NT2/D1 (cell line): ENCODE results near the gene MUSK.

Source experiments
- DNase-seq: peaks from one replicate; pipeline ENCODE4 v3.0.0-alpha.2; 2011; ENCODE audit warnings: low read depth, low spot score
- H3K27me3 ChIP-seq: 2 replicates; pipeline ENCODE4 v1.6.0; 2011; ENCODE audit warnings: mild to moderate bottlenecking; ENCODE audit not compliant: insufficient read length, insufficient read depth
- H3K36me3 ChIP-seq: 2 replicates; pipeline ENCODE4 v1.6.1; 2011; ENCODE audit warnings: mild to moderate bottlenecking, low read length, mixed read lengths; ENCODE audit not compliant: insufficient read depth, insufficient read length
- H3K4me1 ChIP-seq: 2 replicates; pipeline ENCODE4 v1.5.1; 2011; ENCODE audit not compliant: insufficient read depth, insufficient read length
- H3K4me3 ChIP-seq: 2 replicates; pipeline ENCODE4 v1.5.1; 2011; ENCODE audit warnings: low read depth; ENCODE audit not compliant: insufficient read length
- H3K9ac ChIP-seq: 2 replicates; pipeline ENCODE4 v1.6.0; 2011; ENCODE audit warnings: low read depth; ENCODE audit not compliant: insufficient read length
- H3K9me3 ChIP-seq: 2 replicates; pipeline ENCODE4 v1.5.1; 2011; ENCODE audit warnings: mild to moderate bottlenecking, low read length; ENCODE audit not compliant: insufficient read depth
- SUZ12 ChIP-seq: IDR thresholded peaks from 2 replicates; pipeline ENCODE4 v1.6.1; 2011; ENCODE audit not compliant: insufficient read length, insufficient read depth; ENCODE audit errors: extremely low read depth
- YY1 ChIP-seq: IDR thresholded peaks from 2 replicates; pipeline ENCODE4 v1.6.1; 2011; ENCODE audit not compliant: insufficient read length, insufficient read depth
- ZNF274 ChIP-seq: IDR thresholded peaks from 2 replicates; pipeline ENCODE4 v1.6.1; 2011; ENCODE audit warnings: mild to moderate bottlenecking, low read depth, low read length

The MUSK gene

DNA sequence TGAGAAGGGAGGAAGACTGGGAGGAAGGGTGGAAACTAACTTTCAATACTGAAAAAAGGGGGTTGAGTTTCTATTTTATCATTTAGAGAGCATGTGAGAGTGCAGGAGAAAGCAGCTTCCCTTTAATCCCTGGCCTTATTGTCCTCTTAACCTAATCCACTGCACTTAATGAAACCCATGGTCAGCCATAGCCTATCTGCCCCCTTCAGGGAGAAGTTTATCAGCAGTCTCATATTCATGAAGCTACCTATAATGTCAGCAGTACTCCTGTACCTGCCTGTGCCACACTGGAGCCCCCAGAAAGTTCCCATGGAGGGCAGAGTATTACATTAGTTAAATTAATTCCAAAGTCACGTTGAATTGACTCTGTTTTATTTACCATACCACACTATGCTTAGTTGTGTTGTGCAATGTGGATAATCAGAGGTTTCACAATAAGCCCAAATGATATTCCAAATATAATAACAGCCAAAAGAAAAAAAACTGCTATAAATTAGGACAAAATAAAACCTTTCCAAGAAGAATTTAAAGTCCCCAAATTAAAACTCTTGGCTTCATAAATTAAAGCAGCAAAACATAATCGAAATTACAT is 62.9 kb downstream of the MUSK start:
- DNase-seq = no peak
- Histone ChIP-seq H3K4me1 (no peaks in the 10 kb centered on the region), H3K9me3 (no peaks in the 10 kb centered on the region), H3K9ac (no peak overlapping the region), H3K27me3 (no peaks in the 10 kb centered on the region), H3K4me3 (no peak overlapping the region), H3K36me3 (no peaks in the 10 kb centered on the region)
- TF ChIP-seq YY1 = no peak
- TF ChIP-seq SUZ12 = no peak
- TF ChIP-seq ZNF274 = no peak

DNA sequence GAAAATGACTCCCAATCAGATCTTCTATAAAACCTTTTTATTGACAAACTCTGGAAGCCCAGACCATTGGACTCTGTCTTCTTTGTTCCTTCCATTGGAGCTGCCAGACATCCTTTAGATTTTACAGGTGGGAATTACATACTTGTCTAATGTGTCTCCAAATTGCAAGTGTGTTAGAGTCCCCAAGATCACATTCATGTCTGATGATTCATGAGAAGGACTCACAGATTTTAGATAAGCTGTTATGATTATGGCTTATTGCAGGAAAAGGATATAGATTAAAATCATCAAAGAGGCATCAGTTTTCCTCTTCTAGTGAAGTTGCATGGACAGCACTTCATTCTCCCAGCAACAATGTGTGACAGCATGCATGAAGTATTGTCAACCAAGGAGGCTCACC is 70.4 kb downstream of the MUSK start:
- Histone ChIP-seq H3K27me3 (no peaks in the 10 kb centered on the region), H3K36me3 (no peaks in the 10 kb centered on the region), H3K9me3 (peaks cover 7% of the 10 kb centered on the region; the same call in 1 of the 2 replicates), H3K4me3 (no peak overlapping the region), H3K9ac (no peak overlapping the region), H3K4me1 (no peaks in the 10 kb centered on the region)
- no peak for DNase-seq
- TF ChIP-seq YY1 = no peak

DNA sequence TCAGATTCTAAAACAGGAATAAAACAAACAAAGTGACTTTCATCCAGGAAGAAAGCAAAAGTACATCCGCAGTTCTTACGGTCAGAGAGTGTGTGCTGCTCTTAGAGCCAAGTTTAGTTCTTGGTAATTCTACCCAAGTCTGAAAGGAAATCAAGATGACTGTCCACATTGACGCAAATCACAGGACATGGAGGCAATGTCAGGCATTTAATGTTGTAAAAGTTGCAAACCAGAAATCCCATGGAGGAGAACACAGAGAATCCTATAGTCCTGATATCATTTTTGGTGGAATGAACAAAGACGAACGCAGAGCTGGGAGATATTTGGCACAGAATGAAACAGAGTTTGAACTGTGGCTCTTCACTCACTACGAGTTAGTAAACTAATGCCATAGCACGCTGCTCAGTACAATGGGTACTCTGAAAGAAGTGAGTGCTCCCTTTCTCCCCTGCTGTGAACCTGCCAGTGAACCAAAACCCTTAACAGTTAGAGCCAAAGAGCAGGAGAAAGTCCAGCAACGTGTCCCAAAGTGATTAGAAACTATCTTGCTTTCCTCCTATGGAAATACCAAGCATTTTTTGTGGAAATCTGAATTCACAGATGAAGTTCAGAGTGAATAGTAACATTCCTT is 74.3 kb downstream of the MUSK start:
- Histone ChIP-seq H3K27me3 (no peaks in the 10 kb centered on the region), H3K4me1 (no peaks in the 10 kb centered on the region), H3K9me3 (peaks cover 7% of the 10 kb centered on the region; the same call in 1 of the 2 replicates), H3K36me3 (no peaks in the 10 kb centered on the region), H3K4me3 (no peak overlapping the region), H3K9ac (no peak overlapping the region)
- DNase-seq = peak; percentile 16
- no peak for TF ChIP-seq SUZ12

DNA sequence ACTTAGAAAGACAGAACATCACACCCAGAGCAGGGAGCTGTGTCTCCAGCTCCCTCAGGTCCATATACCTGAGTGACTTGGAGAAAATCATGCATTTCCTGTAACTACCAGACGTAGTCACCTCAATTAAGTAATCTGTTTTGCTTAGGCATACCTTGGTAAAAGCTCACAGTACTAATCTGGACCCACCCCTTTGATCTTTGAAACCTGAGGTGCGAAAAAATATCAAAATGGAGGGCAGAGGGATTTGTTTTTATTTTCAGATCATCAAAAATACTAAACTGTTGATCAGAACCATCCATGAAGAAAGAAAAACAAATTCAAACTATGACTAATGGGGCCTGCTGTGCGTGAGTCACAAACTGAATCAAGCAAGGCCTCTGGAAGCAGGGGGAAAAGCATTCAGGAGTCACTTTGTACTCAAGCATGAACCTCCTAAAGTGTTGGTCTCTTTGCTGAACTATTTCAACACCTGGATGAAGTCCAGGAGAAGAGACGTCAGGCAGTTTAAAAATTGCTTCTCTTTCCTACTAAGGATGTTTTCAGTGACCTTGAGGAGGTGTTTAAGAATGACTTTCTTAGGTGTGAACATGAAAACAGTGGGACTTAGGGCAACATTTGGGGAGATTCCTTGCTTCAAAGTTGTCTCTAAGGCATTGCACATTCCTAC is 76.3 kb downstream of the MUSK start:
- Histone ChIP-seq H3K27me3 (no peaks in the 10 kb centered on the region), H3K36me3 (no peaks in the 10 kb centered on the region), H3K9ac (no peak overlapping the region), H3K4me3 (no peak overlapping the region), H3K9me3 (no peaks in the 10 kb centered on the region), H3K4me1 (no peaks in the 10 kb centered on the region)
- DNase-seq = peak; percentile 11
- no peak for TF ChIP-seq ZNF274

DNA sequence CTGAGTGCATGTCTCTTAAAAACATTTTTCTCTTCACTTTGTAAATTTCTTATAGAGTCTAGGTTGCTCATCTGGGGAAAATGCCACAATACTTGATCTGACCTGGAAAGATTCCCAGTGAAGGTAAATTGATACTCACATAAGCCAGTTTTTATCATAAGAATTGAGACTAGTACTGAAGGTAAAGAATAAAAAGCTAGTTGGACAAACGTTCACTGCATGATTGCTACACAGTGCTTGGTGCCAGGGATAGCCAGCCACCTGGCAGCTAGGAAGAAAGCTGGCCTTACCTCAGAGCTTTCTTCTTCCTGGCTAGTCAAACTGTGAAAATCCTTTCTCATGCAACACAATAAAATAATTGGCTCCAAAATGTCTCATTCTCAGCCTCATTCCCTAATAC is 77.1 kb downstream of the MUSK start:
- H3K36me3 ChIP-seq = no peaks in the 10 kb centered on the region
- DNase-seq = no peak
- H3K9ac ChIP-seq = no peak overlapping the region
- TF ChIP-seq YY1 (no peak), ZNF274 (no peak), SUZ12 (no peak)
- no peak overlapping the region for H3K4me3 ChIP-seq
- no peaks in the 10 kb centered on the region for H3K27me3 ChIP-seq
- H3K4me1 ChIP-seq = no peaks in the 10 kb centered on the region
- no peaks in the 10 kb centered on the region for H3K9me3 ChIP-seq

DNA sequence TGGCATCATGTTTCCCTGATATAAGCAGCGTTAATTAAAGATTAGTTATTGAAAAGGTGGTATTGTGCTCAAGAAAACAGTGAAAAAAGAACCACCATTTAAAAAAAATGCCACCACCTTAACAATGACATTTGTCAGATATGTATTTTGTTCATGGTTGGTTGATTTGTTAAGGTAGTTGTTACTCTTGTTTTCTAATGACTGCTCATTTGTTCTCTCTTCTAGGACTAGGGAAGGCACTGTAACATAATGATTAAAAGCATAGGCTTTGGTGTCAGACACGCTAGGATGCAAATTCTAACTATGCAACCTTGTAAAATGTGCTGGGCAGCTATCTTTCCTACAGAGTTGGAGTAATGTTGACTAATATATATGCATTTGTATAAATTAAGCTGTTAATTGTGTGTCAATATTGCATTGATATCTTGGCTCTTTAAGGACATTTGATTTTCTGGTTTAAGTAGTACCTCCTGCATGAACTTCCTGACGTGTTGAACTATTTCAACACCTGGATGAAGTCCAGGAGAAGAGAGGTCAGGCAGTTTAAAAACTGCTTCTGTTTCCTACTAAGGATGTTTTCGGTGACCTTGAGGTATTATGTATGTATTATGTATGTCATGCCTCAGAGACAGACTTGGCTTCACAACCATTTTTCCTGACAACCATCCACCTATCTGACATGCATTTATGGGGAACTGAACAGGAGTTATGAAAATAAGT is 77.8 kb downstream of the MUSK start:
- Histone ChIP-seq H3K36me3 (no peaks in the 10 kb centered on the region), H3K27me3 (no peaks in the 10 kb centered on the region), H3K4me3 (no peak overlapping the region), H3K4me1 (no peaks in the 10 kb centered on the region), H3K9me3 (no peaks in the 10 kb centered on the region), H3K9ac (no peak overlapping the region)
- DNase-seq = no peak
- TF ChIP-seq SUZ12 (no peak), ZNF274 (no peak), YY1 (no peak)

DNA sequence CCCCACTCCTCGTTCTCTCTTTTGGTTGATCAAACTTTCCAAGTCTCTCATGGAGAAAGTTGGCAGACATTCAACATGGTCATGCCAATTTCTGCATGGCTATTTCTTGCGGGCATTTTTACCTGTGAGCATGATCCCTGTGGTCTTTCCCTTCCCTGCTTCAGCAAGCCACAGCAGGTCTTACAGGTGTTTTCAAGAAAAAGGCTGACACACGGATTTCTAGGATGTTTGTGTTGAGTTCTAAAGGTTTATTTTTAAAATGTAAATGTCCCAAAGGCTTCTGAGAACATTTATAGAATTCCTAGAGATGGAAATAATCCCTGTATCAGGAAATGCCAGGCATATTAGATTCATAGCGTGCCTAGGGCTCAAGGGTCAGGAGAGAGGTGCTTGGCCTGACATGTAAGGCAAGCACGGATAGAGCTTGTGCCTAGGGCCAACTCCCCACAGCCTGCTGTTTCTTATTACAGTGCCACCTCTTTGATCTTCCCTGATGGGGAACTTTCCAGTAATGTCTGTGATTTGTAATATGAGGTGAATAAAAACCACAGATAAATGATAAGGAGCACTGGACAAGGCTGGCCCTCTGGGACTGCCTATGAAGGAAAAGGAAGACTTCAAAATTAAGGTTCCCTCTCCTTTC is 79.8 kb downstream of the MUSK start:
- DNase-seq = no peak
- Histone ChIP-seq H3K9me3 (no peaks in the 10 kb centered on the region), H3K9ac (no peak overlapping the region), H3K36me3 (no peaks in the 10 kb centered on the region), H3K27me3 (no peaks in the 10 kb centered on the region), H3K4me3 (no peak overlapping the region), H3K4me1 (no peaks in the 10 kb centered on the region)
- no peak for TF ChIP-seq YY1
- TF ChIP-seq ZNF274 = no peak
- no peak for TF ChIP-seq SUZ12
